NB4 (cell line): ENCODE data around the gene GART.

Experiments used
- CTCF ChIP-seq: IDR thresholded peaks from one replicate; pipeline ENCODE4 v1.5.1; 2012; ENCODE audit warnings: low read depth, low read length
- MAX ChIP-seq: IDR thresholded peaks from 2 replicates; pipeline ENCODE4 v1.6.1; 2011; ENCODE audit warnings: low read depth, low read length
- POLR2A ChIP-seq: IDR thresholded peaks from 2 replicates; pipeline ENCODE4 v1.6.1; 2011; ENCODE audit warnings: mild to moderate bottlenecking; ENCODE audit not compliant: insufficient read length; ENCODE audit errors: extremely low read depth

- TF ChIP-seq CTCF (no peak), POLR2A (no peak), MAX (no peak)
Measured at GRCh38 chr21:33562389-33562788, 20.5 kb upstream of the GART start.
